HepG2 (cell line): Measurements from ENCODE around the gene UBTF. TPM values are rescaled to one million over a fixed set of nuclear protein-coding genes. Genes with fewer than 3 reads are reported as not detected.

Source experiments
- ATAC-seq: fragments of 200-7000 bp; cut with Tn5 transposase; 3 replicates; pipeline ENCODE4 v1.9.1; 2020; ENCODE audit warnings: mild to moderate bottlenecking, moderate library complexity
- BruUV-seq: library from RNA; stranded (reverse); fragments of 400-500 nt; replicated peaks from 2 replicates; lab custom pipeline; 2021; lab: Mats Ljungman, UMichigan
- CTCF ChIA-PET: fragments of 300-600 bp; formaldehyde crosslinking; extraction: SDS; loops from one replicate; lab custom pipeline; 2021; ENCODE audit warnings: low total read pairs, inconsistent platforms, low intra/inter-chr PET ratio; lab: Yijun Ruan, JAX
- POLR2A ChIA-PET: fragments of 350-600 bp; sonication (Branson Sonifier 250); formaldehyde crosslinking; loops from one replicate; lab custom pipeline; 2020; ENCODE audit warnings: antibody characterized with exemption, inconsistent platforms; lab: Yijun Ruan, JAX
- DNase-seq: peaks from one replicate; pipeline ENCODE4 v3.0.0-alpha.2; 2015; ENCODE audit warnings: low spot score
- FAIRE-seq: peaks from 3 replicates; lab custom pipeline; 2011; peaks lifted over from hg19 to GRCh38; lab: Jason Lieb, UNC
- H2AFZ ChIP-seq: one replicate; pipeline ENCODE4 v1.6.1; 2011; ENCODE audit warnings: low read length, inconsistent platforms
- H3K27ac ChIP-seq: fragments of 300-600 bp; 3 replicates; pipeline ENCODE4 v1.8.0; 2011; ENCODE audit warnings: mixed run types, mild to moderate bottlenecking, mixed read lengths, low read length, inconsistent platforms; ENCODE audit not compliant: insufficient read depth; ENCODE audit errors: extremely low read length
- H3K27me3 ChIP-seq, 2 experiments: fragments of 200-600 bp in 1 of 2; 2 replicates in 1 of 2; 3 replicates in 1 of 2; pipeline versions ENCODE4 v1.6.0 to v1.8.0; 2011; ENCODE audit warnings: low read length in 2 of 2, mild to moderate bottlenecking in 2 of 2, moderate library complexity in 2 of 2, inconsistent platforms in 1 of 2; ENCODE audit not compliant: insufficient read depth in 2 of 2, control insufficient read depth in 1 of 2
- H3K36me3 ChIP-seq, 2 experiments: fragments of 200-600 bp in 1 of 2; replicated peaks in 1 of 2; 2 replicates in 1 of 2; 3 replicates in 1 of 2; pipeline versions ENCODE4 v1.5.1 to v1.8.0; 2011; ENCODE audit warnings: low read length in 2 of 2, inconsistent platforms in 1 of 2; ENCODE audit not compliant: insufficient read depth in 2 of 2, control insufficient read depth in 1 of 2
- H3K4me1 ChIP-seq: 2 replicates; pipeline ENCODE4 v1.5.1; 2012; ENCODE audit warnings: low read length, inconsistent platforms; ENCODE audit not compliant: insufficient read depth
- H3K4me2 ChIP-seq: 2 replicates; pipeline ENCODE4 v1.6.0; 2011; ENCODE audit warnings: low read depth, low read length, inconsistent platforms
- H3K4me3 ChIP-seq, 3 experiments: fragments of 200-600 bp in 1 of 3; sonication (generic), shearing (Covaris generic) in 1 of 3; replicated peaks in 1 of 3; 2 replicates each; pipeline ENCODE4 v1.5.1; 2011 to 2016; ENCODE audit warnings: low read length in 3 of 3, inconsistent platforms in 2 of 3, low read depth in 2 of 3, mild to moderate bottlenecking in 2 of 3, control low read depth in 1 of 3, mixed read lengths in 1 of 3; ENCODE audit not compliant: insufficient read depth in 1 of 3
- H3K79me2 ChIP-seq: one replicate; pipeline ENCODE4 v1.6.1; 2011; ENCODE audit warnings: low read length, inconsistent platforms; ENCODE audit not compliant: insufficient read depth
- H3K9ac ChIP-seq: 2 replicates; pipeline ENCODE4 v1.6.0; 2011; ENCODE audit warnings: mild to moderate bottlenecking, low read depth, low read length, inconsistent platforms; ENCODE audit not compliant: insufficient read depth
- H3K9me3 ChIP-seq: 2 replicates; pipeline ENCODE4 v1.5.1; 2012; ENCODE audit warnings: mild to moderate bottlenecking, low read length
- H4K20me1 ChIP-seq: 2 replicates; pipeline ENCODE4 v1.6.0; 2011; ENCODE audit warnings: inconsistent platforms, mild to moderate bottlenecking, low read length, moderate library complexity; ENCODE audit not compliant: insufficient read depth
- ARNTL ChIP-seq: sonication (generic); formaldehyde crosslinking; IDR thresholded peaks from 2 replicates; pipeline ENCODE4 v1.4.0; 2020; ENCODE audit warnings: mild to moderate bottlenecking, missing genetic modification reagents
- ATRX ChIP-seq: sonication (generic); formaldehyde crosslinking; IDR thresholded peaks from 2 replicates; pipeline ENCODE4 v1.4.0; 2020; ENCODE audit warnings: missing genetic modification reagents, borderline replicate concordance
- DNMT1 ChIP-seq: sonication (generic); formaldehyde crosslinking; IDR thresholded peaks from 2 replicates; pipeline ENCODE4 v1.5.1; 2020; ENCODE audit warnings: mild to moderate bottlenecking, missing genetic modification reagents
- GTF2F1 ChIP-seq: fragments of 150-350 bp; IDR thresholded peaks from 2 replicates; pipeline ENCODE4 v1.6.1; 2014; ENCODE audit warnings: low read length
- JUNB ChIP-seq: sonication (generic); formaldehyde crosslinking; IDR thresholded peaks from 2 replicates; pipeline ENCODE4 v1.8.0; 2022; ENCODE audit warnings: missing genetic modification reagents, mild to moderate bottlenecking, borderline replicate concordance
- KAT2B ChIP-seq: fragments of 150-350 bp; IDR thresholded peaks from 2 replicates; pipeline ENCODE4 v1.6.1; 2014; ENCODE audit warnings: low read depth, low read length, borderline replicate concordance
- KLF13 ChIP-seq: sonication (generic); formaldehyde crosslinking; IDR thresholded peaks from 2 replicates; pipeline ENCODE4 v1.4.0; 2020; ENCODE audit warnings: mild to moderate bottlenecking, missing genetic modification reagents
- MEIS2 ChIP-seq: sonication (generic); formaldehyde crosslinking; IDR thresholded peaks from 2 replicates; pipeline ENCODE4 v1.9.0; 2021; ENCODE audit warnings: mild to moderate bottlenecking, missing genetic modification reagents
- NR2F6 ChIP-seq, 2 experiments: IDR thresholded peaks; 2 replicates each; pipeline ENCODE4 v1.6.1; 2016; ENCODE audit warnings: antibody characterized with exemption in 1 of 2, mild to moderate bottlenecking in 1 of 2
- RFX5 ChIP-seq: IDR thresholded peaks from 2 replicates; pipeline ENCODE4 v1.6.1; 2011; ENCODE audit warnings: low read depth, low read length, improper control_type of control experiment
- SAFB2 ChIP-seq: sonication (generic); formaldehyde crosslinking; IDR thresholded peaks from 2 replicates; pipeline ENCODE4 v1.5.1; 2020; ENCODE audit warnings: missing genetic modification reagents, low read depth, mild to moderate bottlenecking, borderline replicate concordance
- TOE1 ChIP-seq: sonication (generic); formaldehyde crosslinking; IDR thresholded peaks from 2 replicates; pipeline ENCODE4 v1.4.0; 2020; ENCODE audit warnings: mild to moderate bottlenecking, missing genetic modification reagents
- ZFP41 ChIP-seq: sonication (generic); formaldehyde crosslinking; IDR thresholded peaks from 2 replicates; pipeline ENCODE4 v1.4.0; 2020; ENCODE audit warnings: mild to moderate bottlenecking, missing genetic modification reagents, borderline replicate concordance
- ZFP82 ChIP-seq: sonication (generic); formaldehyde crosslinking; IDR thresholded peaks from 2 replicates; pipeline ENCODE4 v1.5.1; 2020; ENCODE audit warnings: mild to moderate bottlenecking, missing genetic modification reagents, borderline replicate concordance
- ZNF296 ChIP-seq: sonication (generic); formaldehyde crosslinking; conservative IDR thresholded peaks from 2 replicates; pipeline ENCODE4 v1.5.0; 2020; ENCODE audit warnings: mild to moderate bottlenecking, missing genetic modification reagents
- ZNF30 ChIP-seq: sonication (generic); formaldehyde crosslinking; IDR thresholded peaks from 2 replicates; pipeline ENCODE4 v1.5.0; 2020; ENCODE audit warnings: mild to moderate bottlenecking, missing genetic modification reagents
- ZNF510 ChIP-seq: sonication (generic); formaldehyde crosslinking; IDR thresholded peaks from 2 replicates; pipeline ENCODE4 v1.4.0; 2020; ENCODE audit warnings: low read depth, mild to moderate bottlenecking, missing genetic modification reagents
- ZNF569 ChIP-seq: sonication (generic); formaldehyde crosslinking; IDR thresholded peaks from 2 replicates; pipeline ENCODE4 v1.5.0; 2020; ENCODE audit warnings: mild to moderate bottlenecking, missing genetic modification reagents, moderate library complexity, borderline replicate concordance
- ZNF878 ChIP-seq: sonication (generic); formaldehyde crosslinking; IDR thresholded peaks from 2 replicates; pipeline ENCODE4 v1.8.1; 2023; ENCODE audit warnings: mild to moderate bottlenecking, missing genetic modification reagents, moderate library complexity
- ZSCAN30 ChIP-seq: sonication (generic); formaldehyde crosslinking; IDR thresholded peaks from 2 replicates; pipeline ENCODE4 v1.5.0; 2020; ENCODE audit warnings: mild to moderate bottlenecking, missing genetic modification reagents
- WGBS: methylation state at CpG from one replicate; pipeline ENCODE4 v1.1.6; 2017; ENCODE audit warnings: low lambda C conversion rate; 5-methylcytosine and 5-hydroxymethylcytosine counted together
- in situ Hi-C: cut with HindIII; loops from 2 replicates; pipeline ENCODE4 v1.10.0; 2017; ENCODE audit warnings: low pct_unique_long_range_greater_than_20kb; ENCODE audit not compliant: extremely low pct_ligation_motif_present
- intact Hi-C: fragments of 100-400 bp; cut with micrococcal nuclease; formaldehyde crosslinking; loops from one replicate; pipeline ENCODE4 v1.10.0; 2022; ENCODE audit not compliant: unreplicated experiment
- polyA plus RNA-seq, 8 experiments: library from polyadenylated mRNA; depleted of rRNA in 3 of 8; stranded (reverse) in 7 of 8; unstranded in 1 of 8; fragments of >200 nt; fragmentation: Illumina TruSeq in 4 of 8; extraction: Trizol in 4 of 8; gene quantifications; 2 replicates each; pipeline versions ENCODE4 v1.2.1 to v1.2.3, GENCODE V29; 2011 to 2016; ENCODE audit warnings: low read depth in 4 of 8, missing spikeins in 1 of 8, mixed read lengths in 1 of 8; ENCODE audit not compliant: insufficient read depth in 1 of 8
- total RNA-seq, 5 experiments: library from RNA; depleted of rRNA; stranded (reverse); fragments of >200 nt; fragmentation: Illumina TruSeq; extraction: Trizol; gene quantifications; 2 replicates each; pipeline ENCODE4 v1.2.3, GENCODE V29; 2016; ENCODE audit warnings: low read depth in 1 of 5
- TF ChIP-seq, protein P1 (sequence below): sonication (generic); formaldehyde crosslinking; IDR thresholded peaks from 2 replicates; pipeline ENCODE4 v1.5.0; 2020; ENCODE audit warnings: mild to moderate bottlenecking, missing genetic modification reagents
- TF ChIP-seq, protein P2 (sequence below): sonication (generic); formaldehyde crosslinking; IDR thresholded peaks from 2 replicates; pipeline ENCODE4 v1.4.0; 2020; ENCODE audit warnings: mild to moderate bottlenecking, missing genetic modification reagents

Gene UBTF
- total and polyA plus RNA-seq, 2 of the 13 experiments (the other 11 are each of a cell fraction or from before 2014, with no cell fraction given), result 15.2 to 60.9 TPM

DNA sequence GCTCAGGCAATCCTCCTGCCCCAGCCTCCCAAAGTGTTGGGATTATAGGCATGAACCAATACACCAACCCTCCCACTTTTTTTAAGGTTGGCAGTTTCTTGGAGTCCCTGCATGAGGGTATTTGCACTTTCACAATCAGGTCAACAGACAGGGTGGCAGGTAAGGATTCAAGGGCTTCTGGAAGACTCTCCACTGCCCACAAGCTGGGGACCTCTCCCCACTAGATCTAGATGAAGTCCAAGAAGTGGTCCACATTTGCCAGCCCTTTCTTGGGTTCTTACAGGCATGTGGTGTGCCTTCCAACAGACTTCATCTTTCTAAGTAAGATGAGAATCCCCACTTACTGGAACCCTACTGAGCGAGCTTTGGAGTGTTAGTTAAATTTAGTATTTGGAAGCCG is 45.0 kb downstream of the UBTF start (continued):
- TF ChIP-seq, protein P1, sequence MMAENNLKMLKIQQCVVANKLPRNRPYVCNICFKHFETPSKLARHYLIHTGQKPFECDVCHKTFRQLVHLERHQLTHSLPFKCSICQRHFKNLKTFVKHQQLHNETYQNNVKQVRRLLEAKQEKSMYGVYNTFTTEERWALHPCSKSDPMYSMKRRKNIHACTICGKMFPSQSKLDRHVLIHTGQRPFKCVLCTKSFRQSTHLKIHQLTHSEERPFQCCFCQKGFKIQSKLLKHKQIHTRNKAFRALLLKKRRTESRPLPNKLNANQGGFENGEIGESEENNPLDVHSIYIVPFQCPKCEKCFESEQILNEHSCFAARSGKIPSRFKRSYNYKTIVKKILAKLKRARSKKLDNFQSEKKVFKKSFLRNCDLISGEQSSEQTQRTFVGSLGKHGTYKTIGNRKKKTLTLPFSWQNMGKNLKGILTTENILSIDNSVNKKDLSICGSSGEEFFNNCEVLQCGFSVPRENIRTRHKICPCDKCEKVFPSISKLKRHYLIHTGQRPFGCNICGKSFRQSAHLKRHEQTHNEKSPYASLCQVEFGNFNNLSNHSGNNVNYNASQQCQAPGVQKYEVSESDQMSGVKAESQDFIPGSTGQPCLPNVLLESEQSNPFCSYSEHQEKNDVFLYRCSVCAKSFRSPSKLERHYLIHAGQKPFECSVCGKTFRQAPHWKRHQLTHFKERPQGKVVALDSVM (CRISPR knock-in tag), result no peak
- no peak for TF ChIP-seq SAFB2 (CRISPR knock-in tag)

DNA sequence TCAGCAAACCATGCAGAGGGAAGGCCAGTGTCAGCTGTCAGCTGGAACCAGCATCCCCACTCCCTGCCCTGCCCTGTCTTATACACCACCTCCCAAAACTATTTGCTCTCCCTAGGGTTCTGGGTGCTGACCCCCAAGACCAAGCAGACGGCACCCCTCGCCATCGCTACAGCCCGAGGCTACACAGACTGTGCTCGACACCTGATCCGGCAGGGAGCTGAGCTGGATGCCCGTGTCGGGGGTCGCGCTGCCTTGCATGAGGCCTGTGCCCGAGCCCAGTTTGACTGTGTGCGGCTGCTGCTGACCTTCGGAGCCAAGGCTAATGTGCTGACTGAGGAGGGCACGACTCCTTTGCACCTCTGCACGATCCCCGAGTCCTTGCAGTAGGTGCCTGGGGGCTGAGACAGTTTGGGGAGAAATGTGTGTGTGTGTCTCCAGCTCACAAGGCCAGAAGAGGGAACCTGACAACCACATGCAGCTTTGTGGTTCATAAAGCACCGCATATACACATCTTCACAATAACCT is 47.5 kb downstream of the UBTF start:
- Histone ChIP-seq H2AFZ (no peak overlapping the region), H3K36me3 (peaks cover 1 to 5% of the 10 kb centered on the region in 2 experiments; a peak in 2 of 5 replicates), H3K4me1 (peaks cover 41% of the 10 kb centered on the region), H3K27ac (no peak overlapping the region), H3K9ac (no peak overlapping the region), H4K20me1 (no peaks in the 10 kb centered on the region), H3K9me3 (no peaks in the 10 kb centered on the region), H3K27me3 (no peaks in the 10 kb centered on the region), H3K4me2 (no peak overlapping the region), H3K79me2 (no peaks in the 10 kb centered on the region), H3K4me3 (no peak overlapping the region)
- ATAC-seq, result no peak
- ChIA-PET CTCF (no interaction called here), POLR2A (interaction anchor here (1.2 kb wide), 1 partner anchor 14 kb away, joined by 6 read pairs; the partner anchor contains the start of gene TMUB2)
- 96% methylated on average over 8 of the region's 17 CpGs for WGBS
- in situ Hi-C loops (loop anchor here (5.0 kb wide), 1 partner anchor 230 kb away; the partner anchor contains the start of gene PPY), intact Hi-C loops (no loop called here)
- DNase-seq, result no peak
- no peak for FAIRE-seq
- BruUV-seq, result no TSS peak
- TF ChIP-seq TOE1 (CRISPR knock-in tag), result no peak
- TF ChIP-seq KAT2B, result no peak
- no peak for TF ChIP-seq ZFP41
- no peak for TF ChIP-seq ZNF878 (CRISPR knock-in tag)
- no peak for TF ChIP-seq KLF13 (CRISPR knock-in tag)
- no peak for TF ChIP-seq ARNTL (CRISPR knock-in tag)
- no peak for TF ChIP-seq MEIS2 (CRISPR knock-in tag)
- no peak for TF ChIP-seq ZSCAN30 (CRISPR knock-in tag)
- TF ChIP-seq, protein P2, sequence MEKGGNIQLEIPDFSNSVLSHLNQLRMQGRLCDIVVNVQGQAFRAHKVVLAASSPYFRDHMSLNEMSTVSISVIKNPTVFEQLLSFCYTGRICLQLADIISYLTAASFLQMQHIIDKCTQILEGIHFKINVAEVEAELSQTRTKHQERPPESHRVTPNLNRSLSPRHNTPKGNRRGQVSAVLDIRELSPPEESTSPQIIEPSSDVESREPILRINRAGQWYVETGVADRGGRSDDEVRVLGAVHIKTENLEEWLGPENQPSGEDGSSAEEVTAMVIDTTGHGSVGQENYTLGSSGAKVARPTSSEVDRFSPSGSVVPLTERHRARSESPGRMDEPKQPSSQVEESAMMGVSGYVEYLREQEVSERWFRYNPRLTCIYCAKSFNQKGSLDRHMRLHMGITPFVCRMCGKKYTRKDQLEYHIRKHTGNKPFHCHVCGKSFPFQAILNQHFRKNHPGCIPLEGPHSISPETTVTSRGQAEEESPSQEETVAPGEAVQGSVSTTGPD (CRISPR knock-in tag), result no peak
- TF ChIP-seq RFX5, result no peak
- no peak for TF ChIP-seq ATRX (CRISPR knock-in tag)
- no peak for TF ChIP-seq GTF2F1
- no peak for TF ChIP-seq ZFP82 (CRISPR knock-in tag)
- no peak for TF ChIP-seq ZNF569 (CRISPR knock-in tag)
- TF ChIP-seq JUNB (CRISPR knock-in tag), result no peak
- TF ChIP-seq NR2F6 (IDR thresholded peaks at IDR 0.05), result no peak
- TF ChIP-seq NR2F6 (CRISPR knock-in tag; IDR thresholded peaks at IDR 0.05), result no peak
- TF ChIP-seq ZNF510, result no peak
- TF ChIP-seq ZNF30 (CRISPR knock-in tag), result no peak
- TF ChIP-seq DNMT1 (CRISPR knock-in tag), result 0 out of 2 replicates have a peak, but pooled peaks have one; percentile 46
- no peak for TF ChIP-seq ZNF296 (CRISPR knock-in tag)
